Heart left ventricle (tissue), 13 donors: ENCODE results near the gene MARK4.

Experiments used
- CTCF ChIP-seq, 12 donors: fragments of 200-600 bp; sonication (generic) in 4 of 12; IDR thresholded peaks; one replicate each; pipeline versions ENCODE4 v1.5.0 to v1.8.0; 2018 to 2022; ENCODE audit warnings: antibody characterized with exemption in 12 of 12, mild to moderate bottlenecking in 5 of 12
- POLR2A ChIP-seq, 2 donors: fragments of 450-650 bp; IDR thresholded peaks; one replicate each; pipeline ENCODE4 v1.6.1; 2017; ENCODE audit warnings: antibody characterized with exemption in 2 of 2, mild to moderate bottlenecking in 2 of 2, moderate library complexity in 2 of 2
- donor health status: ischemic (EF 13 %, LVEDD 7.1; RV severe dilation, severe dysfunction).
- donor health status: DM: no; HTN: yes; CAD: no.
- donor health status: DM: no; HTN: no; CAD: no.
- donor health status: ischemic (EF 25% LVEDD 6.9; RV normal size, moderate dysfunction).
- donor health status: ischemic (EF 25% LVEDD 5.7; RV mildly dilated, moderate dysfunction).
- donor health status: ischemic (EF 35%, LVEDD 5.7; RV mildly dilated, moderate dysfunction).
- donor health status: nonischemic (EF 11% LVEDD 7.7; RV severe dilation, severe dysfunction).
- donor health status: DM: yes; HTN: yes; CAD: no.
- donor health status: PGD.
- donor health status: ischemic (EF 29% LVEDD 5.4; RV normal size, mild dysfunction).
- donor health status: nonischemic (EF 23%, LVEDD 6.1; RV moderate dilation, normal function).

GRCh38 chr19:45327404-45328143 is 76.5 kb downstream of the MARK4 start:
- no peak for TF ChIP-seq CTCF (IDR thresholded peaks at IDR 0.05)
- no peak for TF ChIP-seq POLR2A (IDR thresholded peaks at IDR 0.05)
